Measurements from ENCODE around the gene MED12L.
"Not testable (repeated sequence)": the region's sequence is repeated elsewhere in the genome, so short reads cannot be mapped to it uniquely, and the experiment has no call there.

The MED12L gene

GRCh38 chr3:151052756-151053155 lies 32.7 kb upstream of the MED12L start:
- DNase-seq (ENCODE audit: low read depth in 1 of 2, low spot score in 1 of 2): no peak
- TF ChIP-seq SPI1 (IDR thresholded peaks at IDR 0.05; ENCODE audit: borderline replicate concordance, low read depth): no peak
- no peak for TF ChIP-seq GABPA (IDR thresholded peaks at IDR 0.05; ENCODE audit: low read depth)
- Histone ChIP-seq H3K27ac (replicated peaks) (no peak overlapping the region), H3K27me3 (ENCODE audit: insufficient read depth, poor library complexity, severe bottlenecking) (peaks cover 3% of the 10 kb centered on the region), H3K4me3 (replicated peaks; ENCODE audit: insufficient read depth, low read length) (no peak overlapping the region)

- Histone ChIP-seq H3K27me3 (ENCODE audit: insufficient read depth, poor library complexity, severe bottlenecking) (peaks cover 5% of the 10 kb centered on the region), H3K4me3 (replicated peaks; ENCODE audit: insufficient read depth, low read length) (no peak overlapping the region), H3K27ac (replicated peaks) (no peak overlapping the region)
- no peak for DNase-seq (ENCODE audit: low read depth in 1 of 2, low spot score in 1 of 2)
- TF ChIP-seq REST (IDR thresholded peaks at IDR 0.05; ENCODE audit: insufficient replicate concordance, low read depth) (no peak), POLR2AphosphoS5 (IDR thresholded peaks at IDR 0.05; ENCODE audit: low read depth) (no peak), CTCF (IDR thresholded peaks at IDR 0.05; ENCODE audit: insufficient read depth, low read length) (no peak), GABPA (IDR thresholded peaks at IDR 0.05; ENCODE audit: low read depth) (no peak), SPI1 (IDR thresholded peaks at IDR 0.05; ENCODE audit: borderline replicate concordance, low read depth) (no peak)
These were observed 26.7 kb upstream of the MED12L start for GRCh38 chr3:151058740-151059139.

GRCh38 chr3:151062611-151063010 lies 22.9 kb upstream of the MED12L start:
- DNase-seq (ENCODE audit: low read depth in 1 of 2, low spot score in 1 of 2): no peak
- no peak overlapping the region for H3K27ac ChIP-seq (replicated peaks)
- no peak for TF ChIP-seq POLR2AphosphoS5 (IDR thresholded peaks at IDR 0.05; ENCODE audit: low read depth)
- TF ChIP-seq GABPA (IDR thresholded peaks at IDR 0.05; ENCODE audit: low read depth): no peak
- TF ChIP-seq CTCF (IDR thresholded peaks at IDR 0.05; ENCODE audit: insufficient read depth, low read length): no peak
- TF ChIP-seq REST (IDR thresholded peaks at IDR 0.05; ENCODE audit: insufficient replicate concordance, low read depth): no peak
- TF ChIP-seq SPI1 (IDR thresholded peaks at IDR 0.05; ENCODE audit: borderline replicate concordance, low read depth): no peak
- H3K27me3 ChIP-seq (ENCODE audit: insufficient read depth, poor library complexity, severe bottlenecking): peaks cover 3% of the 10 kb centered on the region
- H3K4me3 ChIP-seq (replicated peaks; ENCODE audit: insufficient read depth, low read length): no peak overlapping the region

GRCh38 chr3:151067158-151067557 lies 18.3 kb upstream of the MED12L start:
- H3K27me3 ChIP-seq (ENCODE audit: insufficient read depth, poor library complexity, severe bottlenecking): no peaks in the 10 kb centered on the region
- H3K4me3 ChIP-seq (replicated peaks; ENCODE audit: insufficient read depth, low read length): no peak overlapping the region
- peak in 1 of 2 experiments; percentile 11 for DNase-seq (ENCODE audit: low read depth in 1 of 2, low spot score in 1 of 2)
- H3K27ac ChIP-seq (replicated peaks): no peak overlapping the region
- TF ChIP-seq REST (IDR thresholded peaks at IDR 0.05; ENCODE audit: insufficient replicate concordance, low read depth) (no peak), POLR2AphosphoS5 (IDR thresholded peaks at IDR 0.05; ENCODE audit: low read depth) (no peak)

- not testable (repeated sequence) for H3K4me3 ChIP-seq (replicated peaks; ENCODE audit: insufficient read depth, low read length); DNase-seq (ENCODE audit: low read depth in 1 of 2, low spot score in 1 of 2); H3K27ac ChIP-seq (replicated peaks); H3K27me3 ChIP-seq (ENCODE audit: insufficient read depth, poor library complexity, severe bottlenecking)
These were observed 12.6 kb upstream of the MED12L start for GRCh38 chr3:151072842-151073241.
